Measurements from ENCODE around the gene POLR3H.

DNA sequence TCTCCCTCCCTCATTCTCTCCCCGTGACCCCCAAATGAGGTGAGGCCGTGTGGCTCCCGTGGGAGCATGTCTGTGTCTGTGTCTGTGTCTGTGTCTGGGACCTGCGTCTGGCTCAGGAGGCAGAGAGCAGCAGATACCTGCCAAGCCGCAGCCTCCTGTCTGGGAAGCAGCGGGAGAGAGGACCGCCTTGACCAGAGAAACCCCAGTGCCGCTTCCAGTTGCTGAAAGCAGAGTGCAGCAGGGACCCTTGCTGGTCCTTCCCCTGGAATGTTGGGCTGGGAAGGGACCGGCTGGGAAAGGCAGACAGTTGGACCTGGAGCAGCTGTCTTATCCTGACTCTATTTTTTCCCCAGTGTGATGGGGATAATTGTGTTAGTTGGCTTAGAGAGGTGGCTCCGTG lies 17.1 kb upstream of the POLR3H start:
- TF ChIP-seq, protein P1, sequence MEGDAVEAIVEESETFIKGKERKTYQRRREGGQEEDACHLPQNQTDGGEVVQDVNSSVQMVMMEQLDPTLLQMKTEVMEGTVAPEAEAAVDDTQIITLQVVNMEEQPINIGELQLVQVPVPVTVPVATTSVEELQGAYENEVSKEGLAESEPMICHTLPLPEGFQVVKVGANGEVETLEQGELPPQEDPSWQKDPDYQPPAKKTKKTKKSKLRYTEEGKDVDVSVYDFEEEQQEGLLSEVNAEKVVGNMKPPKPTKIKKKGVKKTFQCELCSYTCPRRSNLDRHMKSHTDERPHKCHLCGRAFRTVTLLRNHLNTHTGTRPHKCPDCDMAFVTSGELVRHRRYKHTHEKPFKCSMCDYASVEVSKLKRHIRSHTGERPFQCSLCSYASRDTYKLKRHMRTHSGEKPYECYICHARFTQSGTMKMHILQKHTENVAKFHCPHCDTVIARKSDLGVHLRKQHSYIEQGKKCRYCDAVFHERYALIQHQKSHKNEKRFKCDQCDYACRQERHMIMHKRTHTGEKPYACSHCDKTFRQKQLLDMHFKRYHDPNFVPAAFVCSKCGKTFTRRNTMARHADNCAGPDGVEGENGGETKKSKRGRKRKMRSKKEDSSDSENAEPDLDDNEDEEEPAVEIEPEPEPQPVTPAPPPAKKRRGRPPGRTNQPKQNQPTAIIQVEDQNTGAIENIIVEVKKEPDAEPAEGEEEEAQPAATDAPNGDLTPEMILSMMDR (IDR thresholded peaks at IDR 0.05) = no peak
- TF ChIP-seq POLR2A (IDR thresholded peaks at IDR 0.05) = no peak

Data from adrenal gland (tissue), 5 donors.